Stimulated activated CD4-positive, alpha-beta T cell treated with anti-CD3 and anti-CD28 coated beads, Interleukin-4, amount 100 ng/mL, for 48 hours (primary cell): ENCODE measurements around the gene MAP3K6.
A peak's percentile ranks its signal among the peaks of the same experiment; 100 is the strongest.

Experiments
- DNase-seq, 2 donors: peaks; one replicate each; pipeline ENCODE4 v3.0.0-alpha.2; 2020; ENCODE audit warnings: low read depth in 2 of 2

MAP3K6 gene

GRCh38 chr1:27355683-27356082 lies 11.1 kb downstream of the MAP3K6 start:
- no peak for DNase-seq

- no peak for DNase-seq
Measured at GRCh38 chr1:27353629-27354028, 13.1 kb downstream of the MAP3K6 start.

- DNase-seq: no peak
Measured at GRCh38 chr1:27353166-27353565, 13.6 kb downstream of the MAP3K6 start.

- no peak for DNase-seq
Measured at GRCh38 chr1:27351541-27352107, 15.1 kb downstream of the MAP3K6 start.

- DNase-seq: no peak
Measured at GRCh38 chr1:27350663-27351540, 15.9 kb downstream of the MAP3K6 start.

GRCh38 chr1:27349784-27350662 lies 16.7 kb downstream of the MAP3K6 start:
- DNase-seq: no peak

GRCh38 chr1:27348861-27349783 lies 17.6 kb downstream of the MAP3K6 start:
- no peak for DNase-seq

GRCh38 chr1:27346991-27347624 lies 19.7 kb downstream of the MAP3K6 start:
- no peak for DNase-seq

- DNase-seq: no peak
Measured at GRCh38 chr1:27346357-27346756, 20.4 kb downstream of the MAP3K6 start.

GRCh38 chr1:27345272-27345671 lies 21.5 kb downstream of the MAP3K6 start:
- DNase-seq: no peak

GRCh38 chr1:27343639-27344025 lies 23.1 kb downstream of the MAP3K6 start:
- no peak for DNase-seq

- peak in 1 of 2 donors; percentile 45 for DNase-seq
Measured at GRCh38 chr1:27342778-27343638, 23.8 kb downstream of the MAP3K6 start.

GRCh38 chr1:27342391-27342777 lies 24.4 kb downstream of the MAP3K6 start:
- no peak for DNase-seq

- DNase-seq: peak in 1 of 2 donors; percentile 54
Measured at GRCh38 chr1:27341525-27342252, 25.1 kb downstream of the MAP3K6 start, which contains the start of gene SYTL1. TSS of gene SYTL1 (plus strand) at chr1:27342022. CDS start at chr1:27345335, 3,313 bp downstream.

GRCh38 chr1:27339213-27339612 lies 27.5 kb downstream of the MAP3K6 start:
- no peak for DNase-seq

- no peak for DNase-seq
Measured at GRCh38 chr1:27338751-27339150, 28.0 kb downstream of the MAP3K6 start.

- DNase-seq: no peak
Measured at GRCh38 chr1:27336756-27337155, 30.0 kb downstream of the MAP3K6 start.

- DNase-seq: no peak
Measured at GRCh38 chr1:27335506-27336422, 31.0 kb downstream of the MAP3K6 start.
